Ascending aorta (tissue), 2 donors: ENCODE results near the gene RNF157. TPM values are rescaled to one million over a fixed set of nuclear protein-coding genes. Genes with fewer than 3 reads are reported as not detected.

ENCODE experiments used
- DNase-seq, 2 donors: peaks; one replicate each; pipeline ENCODE4 v3.0.0-alpha.2; 2019; ENCODE audit warnings: low spot score in 2 of 2
- H3K27ac ChIP-seq, 2 donors: fragments of 200-600 bp; sonication (generic); one replicate each; pipeline ENCODE4 v1.5.1; 2016 to 2017; ENCODE audit warnings: mild to moderate bottlenecking in 1 of 2
- H3K27me3 ChIP-seq: fragments of 200-600 bp; sonication (generic); one replicate; pipeline ENCODE4 v1.5.1; 2017
- H3K36me3 ChIP-seq, 2 donors: fragments of 200-600 bp; sonication (generic); one replicate each; pipeline ENCODE4 v1.5.1; 2016
- H3K4me1 ChIP-seq, 2 donors: fragments of 200-600 bp; sonication (generic); one replicate each; pipeline ENCODE4 v1.5.1; 2016 to 2017; ENCODE audit warnings: mild to moderate bottlenecking in 1 of 2
- H3K4me3 ChIP-seq, 2 donors: fragments of 200-600 bp; sonication (generic); one replicate each; pipeline ENCODE4 v1.5.1; 2016 to 2017; ENCODE audit warnings: mild to moderate bottlenecking in 1 of 2
- H3K9me3 ChIP-seq, 2 donors: fragments of 200-600 bp; sonication (generic); one replicate each; pipeline ENCODE4 v1.5.1; 2016
- CTCF ChIP-seq, 3 experiments: fragments of 200-600 bp in 2 of 3; fragments of 450-650 bp in 1 of 3; sonication (generic) in 2 of 3; IDR thresholded peaks; one replicate each; pipeline ENCODE4 v1.5.1; 2016 to 2019; ENCODE audit warnings: antibody characterized with exemption in 3 of 3, mild to moderate bottlenecking in 1 of 3, moderate library complexity in 1 of 3
- intact Hi-C: fragments of 100-400 bp; cut with DNase I; formaldehyde crosslinking; loops from one replicate; pipeline ENCODE4 v1.15.1; 2023
- total RNA-seq: library from RNA; depleted of rRNA; stranded (reverse); fragments of >200 nt; gene quantifications from one replicate; pipeline ENCODE4 v1.1.0, GENCODE V29; 2016

Gene RNF157
- total RNA-seq, 1 donor from 2014 or later = 2.4 TPM

- H3K9me3 ChIP-seq = no peaks in the 10 kb centered on the region
- H3K4me3 ChIP-seq = no peak overlapping the region
- intact Hi-C loops = no loop called here
- no peak overlapping the region for H3K27ac ChIP-seq
- DNase-seq = no peak
- TF ChIP-seq CTCF (IDR thresholded peaks at IDR 0.05) = no peak
- no peaks in the 10 kb centered on the region for H3K27me3 ChIP-seq
- H3K4me1 ChIP-seq = no peaks in the 10 kb centered on the region
- H3K36me3 ChIP-seq = no peaks in the 10 kb centered on the region
Measured at GRCh38 chr17:76155988-76156661, 84.2 kb downstream of the RNF157 start.

GRCh38 chr17:76154936-76155845 lies 85.1 kb downstream of the RNF157 start:
- DNase-seq = no peak
- Histone ChIP-seq H3K27me3 (no peaks in the 10 kb centered on the region), H3K4me1 (no peaks in the 10 kb centered on the region), H3K27ac (no peak overlapping the region), H3K9me3 (no peaks in the 10 kb centered on the region), H3K36me3 (no peaks in the 10 kb centered on the region), H3K4me3 (no peak overlapping the region)
- intact Hi-C loops = no loop called here
- TF ChIP-seq CTCF (IDR thresholded peaks at IDR 0.05) = no peak

GRCh38 chr17:76154292-76154691 lies 86.0 kb downstream of the RNF157 start:
- Histone ChIP-seq H3K27ac (no peak overlapping the region), H3K4me1 (no peaks in the 10 kb centered on the region), H3K9me3 (no peaks in the 10 kb centered on the region), H3K27me3 (no peaks in the 10 kb centered on the region), H3K36me3 (no peaks in the 10 kb centered on the region), H3K4me3 (no peak overlapping the region)
- TF ChIP-seq CTCF (IDR thresholded peaks at IDR 0.05) = no peak
- intact Hi-C loops = no loop called here
- no peak for DNase-seq

GRCh38 chr17:76153640-76154039 lies 86.7 kb downstream of the RNF157 start:
- Histone ChIP-seq H3K9me3 (no peaks in the 10 kb centered on the region), H3K27ac (no peak overlapping the region), H3K27me3 (no peaks in the 10 kb centered on the region), H3K4me1 (no peaks in the 10 kb centered on the region), H3K36me3 (no peaks in the 10 kb centered on the region), H3K4me3 (no peak overlapping the region)
- no peak for TF ChIP-seq CTCF (IDR thresholded peaks at IDR 0.05)
- intact Hi-C loops = no loop called here
- no peak for DNase-seq

- no peaks in the 10 kb centered on the region for H3K4me1 ChIP-seq
- H3K36me3 ChIP-seq = no peaks in the 10 kb centered on the region
- H3K27ac ChIP-seq = no peak overlapping the region
- no peaks in the 10 kb centered on the region for H3K9me3 ChIP-seq
- no peak overlapping the region for H3K4me3 ChIP-seq
- no peaks in the 10 kb centered on the region for H3K27me3 ChIP-seq
- no peak for TF ChIP-seq CTCF (IDR thresholded peaks at IDR 0.05)
- no peak for DNase-seq
- intact Hi-C loops = no loop called here
Measured at GRCh38 chr17:76153202-76153601, 87.1 kb downstream of the RNF157 start.
